Caki2 (cell line): ENCODE data around the gene RFXANK. TPM values are rescaled to one million over a fixed set of nuclear protein-coding genes. Genes with fewer than 3 reads are reported as not detected.
"Not testable (repeated sequence)": the region's sequence is repeated elsewhere in the genome, so short reads cannot be mapped to it uniquely, and the experiment has no call there.

Source experiments
- DNase-seq: peaks from one replicate; pipeline ENCODE4 v3.0.0-alpha.2; 2015; ENCODE audit warnings: low read depth
- in situ Hi-C: cut with HindIII; loops from 2 replicates; pipeline ENCODE4 v1.10.0; 2016; ENCODE audit warnings: low sequenced_read_pairs, low pct_unique_long_range_greater_than_20kb, mixed read lengths
- total RNA-seq: library from RNA; depleted of rRNA; stranded (reverse); fragments of >200 nt; shearing (Covaris generic); gene quantifications from 2 replicates; pipeline ENCODE4 v1.2.3, GENCODE V29; 2014; ENCODE audit warnings: low replicate concordance

Gene RFXANK
- total RNA-seq, 1 experiment from 2014 or later = 81.8 TPM

DNA sequence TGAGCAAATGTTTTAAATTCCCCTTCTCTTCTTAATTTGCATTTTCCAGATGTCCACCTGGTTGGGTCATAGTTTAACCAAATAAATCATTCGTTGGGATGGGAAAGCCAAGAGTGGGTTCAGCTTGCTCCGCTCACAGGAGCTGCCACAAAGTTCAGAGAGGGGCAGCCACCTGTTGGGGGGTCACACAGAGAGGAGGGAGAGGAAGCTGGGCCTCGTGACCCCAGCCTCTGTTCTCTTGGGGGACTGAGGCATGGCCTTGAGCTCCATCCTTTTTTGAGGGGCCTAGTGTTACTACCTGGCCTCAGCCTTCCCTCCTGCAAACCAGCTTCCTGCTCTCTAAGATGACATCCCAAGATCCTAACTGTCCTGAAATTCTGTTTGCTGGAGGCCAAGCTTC is 24.4 kb upstream of the RFXANK start:
- DNase-seq = no peak
- in situ Hi-C loops = no loop called here

DNA sequence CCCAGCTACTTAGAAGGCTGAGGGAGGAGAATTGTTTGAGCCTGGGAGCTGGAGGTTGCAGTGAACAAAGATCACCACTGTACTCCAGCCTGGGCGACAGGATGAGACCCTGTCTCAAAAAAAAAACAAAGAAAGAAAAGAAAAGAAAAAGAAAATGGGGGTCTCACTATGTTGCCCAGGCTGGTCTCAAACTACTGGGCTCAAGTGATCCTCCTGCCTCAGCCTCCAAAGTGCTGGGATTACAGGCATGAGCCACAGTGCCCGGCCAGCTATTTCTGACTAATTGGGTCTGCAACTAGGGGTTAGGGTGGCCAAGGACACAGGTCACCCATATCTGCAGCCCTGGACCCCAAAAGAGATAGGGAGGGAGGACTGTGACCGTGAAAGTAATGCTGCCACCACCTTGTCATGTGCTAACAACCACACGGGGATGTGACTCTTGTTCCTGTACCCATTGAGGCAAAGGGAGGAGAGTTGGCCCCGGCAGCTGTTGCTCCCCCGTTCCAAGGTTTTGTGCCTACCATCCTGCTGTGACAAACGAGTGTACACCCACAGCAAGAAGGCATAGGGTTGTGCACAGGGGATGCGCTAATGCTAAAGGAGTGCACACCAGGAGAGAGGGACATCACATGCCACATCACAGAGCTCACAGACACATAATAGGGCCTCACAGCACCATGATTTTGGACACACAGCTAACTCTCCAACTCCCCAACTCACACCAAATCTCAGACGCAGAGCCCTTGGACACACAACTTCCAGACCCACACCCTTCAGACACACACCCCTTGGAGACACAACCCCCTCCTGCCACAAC is 22.6 kb upstream of the RFXANK start:
- no peak for DNase-seq
- in situ Hi-C loops = no loop called here

DNA sequence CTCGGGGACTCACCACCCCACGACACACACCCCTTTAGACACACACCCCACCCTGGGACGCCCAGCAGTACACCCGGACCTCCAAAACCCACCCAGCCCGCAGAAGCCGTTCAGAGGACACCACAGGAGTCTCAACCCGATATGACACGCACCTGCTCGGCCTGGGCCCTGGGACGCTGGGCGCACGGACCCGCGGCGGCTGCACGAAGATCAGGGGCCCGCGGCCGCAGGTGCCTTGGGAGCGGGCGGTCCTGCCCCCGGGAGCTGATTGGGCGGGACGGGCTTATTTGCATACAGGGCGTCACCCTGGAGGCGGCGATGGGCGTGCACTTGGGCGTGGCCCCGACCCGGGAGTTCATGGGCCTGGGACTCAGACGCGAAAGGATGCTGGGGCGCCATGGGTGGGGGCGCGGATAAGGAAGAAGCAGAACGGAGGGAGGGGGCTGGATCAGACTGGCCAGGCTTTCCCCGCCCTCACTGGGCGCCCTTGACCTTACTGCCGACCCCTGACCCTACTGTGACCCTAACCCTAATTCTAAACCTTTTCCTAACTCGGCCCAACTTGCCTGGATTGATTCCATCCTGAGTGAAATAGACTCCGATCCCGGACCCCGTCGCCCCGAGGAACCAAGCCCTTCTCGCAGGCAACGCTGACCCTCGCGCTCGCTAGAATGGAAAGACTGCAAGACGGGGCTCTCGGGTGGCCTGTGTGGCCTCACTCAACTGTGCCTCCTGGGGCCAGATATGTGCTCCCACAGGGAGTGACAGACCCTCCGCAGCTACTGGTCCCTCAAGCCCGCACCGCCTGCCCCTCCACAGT is 21.8 kb upstream of the RFXANK start, which contains the start of gene MEF2B:
Gene MEF2B (minus strand): TSS at position 211 of the 820 bp plus-strand sequence. CDS start 19,528 bp downstream, outside the sequence.
- DNase-seq = peak; percentile 62
- in situ Hi-C loops = no loop called here

DNA sequence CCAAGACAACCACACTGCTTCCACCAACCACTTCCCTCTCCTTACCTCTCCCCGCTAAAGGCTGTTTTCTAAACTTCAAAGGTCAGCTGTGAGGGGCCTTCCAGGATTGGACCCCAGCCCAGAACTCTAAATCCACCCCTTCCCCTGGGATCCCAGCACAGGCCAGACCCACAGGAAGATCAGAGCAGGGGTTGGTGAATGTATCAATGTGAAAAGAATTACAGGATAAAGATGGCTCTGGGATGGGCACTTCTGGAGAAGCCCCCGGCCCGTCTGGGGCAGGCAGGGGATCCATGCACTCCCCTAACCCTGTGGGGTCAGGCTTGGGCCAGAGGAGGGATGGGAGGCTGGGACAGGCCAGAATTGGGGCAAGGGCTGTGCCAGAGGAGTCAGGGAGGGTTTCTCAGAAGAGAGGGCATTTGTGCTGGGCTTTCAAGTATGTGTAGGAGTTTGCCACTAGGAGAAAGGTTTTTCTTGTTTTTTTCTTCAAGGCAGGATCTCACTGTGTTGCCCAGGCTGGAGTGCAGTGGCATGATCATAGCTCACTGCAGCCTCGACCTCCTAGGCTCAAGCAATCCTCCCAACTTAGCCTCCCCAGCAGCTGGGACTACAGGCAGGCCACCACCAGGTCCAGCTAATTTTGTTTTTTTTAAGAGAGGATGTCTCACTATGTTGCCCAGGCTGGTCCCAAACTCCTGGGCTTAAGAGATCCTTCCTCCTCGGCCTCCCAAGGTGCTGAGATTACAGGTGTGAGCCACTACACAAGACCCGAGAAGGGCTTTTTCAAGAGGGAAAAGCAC is 21.0 kb upstream of the RFXANK start:
- no peak for DNase-seq
- in situ Hi-C loops = no loop called here

- no peak for DNase-seq
- in situ Hi-C loops = no loop called here
Observed at GRCh38 chr19:19171821-19172532, 20.1 kb upstream of the RFXANK start.

GRCh38 chr19:19173243-19173642 is 18.8 kb upstream of the RFXANK start:
- DNase-seq, in situ Hi-C loops: not testable (repeated sequence)

GRCh38 chr19:19176950-19177349 is 15.1 kb upstream of the RFXANK start:
- in situ Hi-C loops = no loop called here
- DNase-seq = no peak

GRCh38 chr19:19179548-19180441 is 12.3 kb upstream of the RFXANK start:
- in situ Hi-C loops = no loop called here
- no peak for DNase-seq

DNA sequence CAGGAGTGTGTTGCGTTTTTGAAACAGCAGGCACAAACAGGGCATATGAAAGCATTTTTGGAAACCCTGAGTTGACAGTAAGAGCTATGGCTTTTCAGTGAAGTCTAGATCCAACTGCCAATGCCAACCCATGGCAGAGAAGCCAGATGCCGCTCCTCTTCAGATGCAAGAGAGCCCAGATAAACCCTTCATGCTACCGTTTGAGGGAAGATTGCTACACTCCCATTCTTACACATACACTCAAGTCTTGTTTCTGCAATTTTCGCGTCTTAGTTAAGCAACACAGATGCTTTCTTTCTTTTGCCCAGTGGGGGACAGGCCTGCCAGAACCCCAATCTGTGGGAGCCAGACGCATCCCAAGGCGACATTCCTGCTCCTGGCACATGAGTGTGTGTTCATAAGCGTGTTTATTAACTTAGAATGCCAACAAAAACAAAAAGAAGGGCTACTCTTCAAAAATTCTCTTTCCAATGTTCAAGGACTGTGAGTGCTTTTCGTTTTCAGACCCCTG is 10.5 kb upstream of the RFXANK start:
- in situ Hi-C loops = no loop called here
- no peak for DNase-seq

GRCh38 chr19:19185853-19186740 is 6.0 kb upstream of the RFXANK start:
- in situ Hi-C loops = no loop called here
- DNase-seq = peak; percentile 15

DNA sequence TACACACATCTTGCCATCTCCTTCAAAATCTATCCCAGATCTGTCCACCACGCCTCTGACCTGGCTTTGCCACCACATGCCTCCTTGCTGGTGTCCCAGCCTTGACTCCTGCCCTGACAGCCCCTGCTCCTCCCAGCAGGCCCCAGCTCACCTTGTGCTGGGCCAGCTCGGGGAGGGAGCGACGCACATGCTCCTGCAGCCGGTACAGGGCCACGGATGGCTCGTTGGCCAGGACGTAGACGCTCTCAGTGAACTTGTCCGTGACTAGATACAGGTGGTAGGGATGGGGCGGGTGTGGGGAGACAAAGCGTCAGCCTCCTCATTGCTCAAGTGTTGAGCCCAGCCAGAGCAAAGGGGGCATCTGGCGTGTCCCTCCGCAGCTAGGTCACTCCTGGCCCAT is 5.3 kb upstream of the RFXANK start:
- in situ Hi-C loops = no loop called here

DNA sequence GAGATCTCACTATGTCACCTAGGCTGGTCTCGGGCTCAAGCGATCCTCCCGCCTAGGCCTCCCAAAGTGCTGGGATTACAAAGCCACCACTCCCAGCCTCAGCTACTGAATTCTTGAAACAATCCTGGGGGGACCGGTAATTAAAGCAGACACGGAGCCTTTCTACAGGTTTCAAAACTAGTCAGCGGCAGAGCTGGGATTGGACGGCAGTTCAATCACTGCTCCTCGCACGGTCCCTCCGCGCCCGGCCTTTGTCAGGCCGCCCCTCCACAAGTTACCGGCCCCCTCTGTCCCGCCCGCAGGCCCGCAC is 335 bp upstream of the RFXANK start:
- in situ Hi-C loops = no loop called here
- DNase-seq = no peak

More for the DNA sequence above, 5.3 kb upstream of the RFXANK start:
- DNase-seq = no peak

DNA sequence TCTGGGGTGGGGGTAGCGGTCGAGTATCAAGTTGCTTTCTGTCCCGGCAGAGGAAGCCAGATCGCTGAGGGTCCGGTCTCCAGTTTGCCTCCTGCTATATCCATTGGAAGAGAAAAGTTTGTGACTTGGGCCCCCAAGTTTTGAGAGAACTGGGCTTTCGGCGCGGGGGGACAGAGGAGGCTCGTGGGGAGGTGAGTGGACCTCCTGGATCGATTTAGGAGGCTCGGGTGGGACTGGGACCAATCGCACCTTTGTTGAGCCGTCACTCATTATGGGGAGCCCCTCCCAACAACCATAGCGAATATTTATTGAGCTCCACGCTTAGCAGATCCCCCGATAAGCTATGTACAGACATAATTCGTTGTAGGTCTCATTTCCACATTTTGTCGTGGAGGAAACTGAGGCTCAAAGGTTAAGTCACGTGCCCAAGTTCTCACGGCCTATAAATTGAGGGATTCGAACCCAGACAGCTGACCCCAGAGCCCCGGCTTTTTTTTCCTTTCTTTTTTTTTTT is 909 bp downstream of the RFXANK start:
- in situ Hi-C loops = no loop called here
- DNase-seq = peak; percentile 14

- no peak for DNase-seq
- in situ Hi-C loops = no loop called here
Observed at GRCh38 chr19:19193926-19194325, 1.9 kb downstream of the RFXANK start.

GRCh38 chr19:19201697-19202630 is 9.9 kb downstream of the RFXANK start:
- DNase-seq = no peak
- in situ Hi-C loops = no loop called here
